GM15510 (cell line): ENCODE data around the gene LILRB1.

Experiments
- POLR2A ChIP-seq: IDR thresholded peaks from 3 replicates; pipeline ENCODE4 v1.6.1; 2011; ENCODE audit warnings: borderline replicate concordance; ENCODE audit not compliant: insufficient read length; ENCODE audit errors: extremely low read depth

Gene LILRB1

DNA sequence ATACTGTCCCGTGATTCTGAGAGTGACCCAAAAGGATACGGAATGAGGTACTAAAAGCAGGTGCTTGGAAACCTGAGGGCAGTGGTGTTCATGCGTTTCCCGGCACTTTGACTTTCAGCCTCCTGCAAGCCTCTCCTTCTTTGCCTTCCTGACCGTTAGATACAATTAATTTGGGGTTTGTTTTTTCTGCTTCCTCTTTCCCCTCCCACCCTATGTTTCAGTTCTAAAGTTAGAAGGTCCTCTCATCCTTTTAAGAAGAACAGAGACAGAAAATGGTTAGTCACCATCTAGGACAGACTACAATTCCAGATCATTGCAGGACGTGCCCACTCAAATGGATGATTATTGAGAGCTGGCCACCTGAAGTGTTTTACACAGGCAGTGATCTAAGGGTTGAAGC, 30.7 kb downstream of the LILRB1 start:
- no peak for TF ChIP-seq POLR2A

DNA sequence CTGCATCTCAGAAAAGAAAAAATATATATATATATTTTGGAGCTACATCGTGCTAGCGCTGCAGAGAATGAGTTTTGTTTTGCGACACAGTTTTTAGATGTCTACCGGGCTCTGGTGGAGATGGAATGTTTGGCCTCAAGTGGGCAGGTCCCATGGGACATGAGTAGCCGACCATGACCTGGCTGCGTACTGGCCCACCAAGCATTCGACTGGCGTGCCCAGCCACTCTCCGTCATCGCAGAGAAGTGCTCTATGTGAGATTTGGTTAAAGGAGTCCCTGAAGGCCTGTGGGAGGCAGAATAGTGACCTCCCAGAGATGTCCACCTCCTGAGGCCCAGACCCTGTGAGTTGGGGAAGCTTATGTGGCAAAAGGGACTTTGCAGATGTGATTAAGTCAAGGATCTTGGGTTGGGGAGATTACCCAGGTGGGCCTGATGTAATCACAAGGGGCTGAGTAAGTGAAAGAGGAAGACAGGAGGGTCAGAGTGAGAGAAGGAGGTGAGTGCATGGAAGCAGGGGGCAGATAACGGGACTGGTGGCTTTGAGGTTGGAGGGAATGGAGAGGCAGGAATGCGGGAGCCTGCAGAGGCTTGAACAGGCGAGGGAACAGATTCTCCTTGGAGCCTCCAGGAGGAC, 31.7 kb downstream of the LILRB1 start:
- TF ChIP-seq POLR2A: no peak

GRCh38 chr19:54662730-54663129, 32.4 kb downstream of the LILRB1 start, which contains the start of gene LILRB4:
LILRB4 (plus strand) TSS chr19:54662985; CDS start chr19:54663034, 49 bp downstream.
- TF ChIP-seq POLR2A: no peak

DNA sequence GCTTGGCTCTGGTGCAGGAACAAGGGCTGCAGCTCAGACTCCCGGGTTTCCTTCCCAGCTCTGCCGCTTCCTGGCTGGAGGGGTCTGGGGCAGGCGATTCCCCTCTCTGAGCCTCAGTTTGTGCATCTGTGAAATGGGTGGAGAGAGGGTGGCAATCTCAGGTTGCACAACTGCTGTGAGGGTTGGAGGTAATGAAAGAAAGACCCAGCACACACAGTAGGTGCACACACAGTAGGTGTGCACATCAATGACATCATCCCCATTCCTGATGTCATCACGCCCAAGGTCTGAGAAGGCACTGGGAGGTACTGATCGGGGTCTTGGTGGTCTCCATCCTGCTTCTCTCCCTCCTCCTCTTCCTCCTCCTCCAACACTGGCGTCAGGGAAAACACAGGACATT, 35.2 kb downstream of the LILRB1 start:
- no peak for TF ChIP-seq POLR2A

GRCh38 chr19:54667217-54667616, 36.9 kb downstream of the LILRB1 start:
- no peak for TF ChIP-seq POLR2A

GRCh38 chr19:54668353-54668752, 38.1 kb downstream of the LILRB1 start:
- no peak for TF ChIP-seq POLR2A

- no peak for TF ChIP-seq POLR2A
Measured at GRCh38 chr19:54670576-54671357, 40.5 kb downstream of the LILRB1 start.

DNA sequence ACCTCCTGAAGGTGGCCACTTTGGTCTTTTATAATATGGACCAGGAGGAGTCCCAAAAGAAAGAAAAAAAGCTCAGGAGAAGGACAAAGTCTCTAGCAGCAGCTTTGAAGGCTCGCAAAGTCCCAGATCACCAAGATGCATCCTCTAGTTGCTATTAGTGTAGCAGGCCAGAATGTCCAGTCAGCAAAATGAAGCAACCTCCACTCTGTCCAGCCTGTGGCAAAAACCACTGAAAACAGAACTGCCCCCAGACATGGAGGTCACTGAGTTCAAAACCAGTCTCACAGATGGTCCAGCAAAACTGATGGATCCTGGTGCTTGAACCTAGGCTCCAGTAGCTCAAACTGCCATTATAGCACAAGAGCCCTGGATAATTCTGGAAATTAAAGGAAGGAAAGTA, 42.9 kb downstream of the LILRB1 start:
- no peak for TF ChIP-seq POLR2A

- no peak for TF ChIP-seq POLR2A
Measured at GRCh38 chr19:54674021-54674617, 43.8 kb downstream of the LILRB1 start.

- TF ChIP-seq POLR2A: no peak
Measured at GRCh38 chr19:54677217-54677616, 46.9 kb downstream of the LILRB1 start.

- TF ChIP-seq POLR2A: no peak
Measured at GRCh38 chr19:54682306-54682856, 52.1 kb downstream of the LILRB1 start.

DNA sequence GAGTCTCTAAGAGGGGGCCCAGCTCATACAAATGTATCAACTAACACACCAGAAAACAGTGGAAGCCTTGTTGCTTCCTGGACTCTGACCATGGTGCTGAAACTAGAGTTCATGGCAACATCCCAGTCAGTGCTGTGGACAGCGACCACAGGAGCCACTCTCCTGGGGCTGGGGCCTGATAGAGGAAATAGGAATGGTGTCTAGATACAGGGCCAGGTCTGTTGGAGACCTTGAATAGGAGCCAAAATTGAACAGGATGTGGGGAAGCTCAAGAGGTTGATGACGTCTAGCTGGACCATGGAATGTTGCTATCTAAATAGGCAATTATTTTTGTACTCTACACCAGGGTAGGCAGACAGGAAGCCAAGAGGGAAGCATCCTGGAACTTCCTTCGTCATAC, 54.2 kb downstream of the LILRB1 start:
- no peak for TF ChIP-seq POLR2A
